ENCODE measurements around the gene XRCC1. TPM values are rescaled to one million over a fixed set of nuclear protein-coding genes. Genes with fewer than 3 reads are reported as not detected.
A peak's percentile ranks its signal among the peaks of the same experiment; 100 is the strongest.
"Not testable (repeated sequence)": the region's sequence is repeated elsewhere in the genome, so short reads cannot be mapped to it uniquely, and the experiment has no call there.

The XRCC1 gene
- total RNA-seq, 4 donors from 2014 or later: 18.6 to 30.6 (median 25.7) TPM

- 4 to 5% methylated on average over 36 to 48 of the region's 54 CpGs for WGBS, 2 donors
- H3K4me3 ChIP-seq: peak within 1 kb of the TSS; percentile 65 to 93 (median 88)
- peaks cover 0 to 50% (median 23%) of the 10 kb centered on the region in 4 donors for H3K4me1 ChIP-seq
- H3K27me3 ChIP-seq: no peaks in the 10 kb centered on the region
- peak in 1 of 5 experiments; percentile 31 for TF ChIP-seq CTCF (IDR thresholded peaks at IDR 0.05)
- peak; percentile 51 to 88 for TF ChIP-seq EP300 (IDR thresholded peaks at IDR 0.05)
- peak in 1 of 2 donors; percentile 67 for TF ChIP-seq POLR2A (IDR thresholded peaks at IDR 0.05)
- H3K36me3 ChIP-seq: no peaks in the 10 kb centered on the region
- H3K9me3 ChIP-seq: no peaks in the 10 kb centered on the region
- H3K27ac ChIP-seq: peak within 1 kb of the TSS; percentile 79 to 93 (median 90)
- peak; percentile 60 to 70 for DNase-seq (ENCODE audit: low spot score in 2 of 2)
Measured at GRCh38 chr19:43526884-43527859, 48.2 kb downstream of the XRCC1 start, which contains the start of gene ETHE1. ETHE1 (minus strand) TSS chr19:43527201; CDS start chr19:43527177, 24 bp downstream.

GRCh38 chr19:43525836-43526771 lies 49.2 kb downstream of the XRCC1 start:
- H3K27me3 ChIP-seq: no peaks in the 10 kb centered on the region
- no peak for TF ChIP-seq EP300 (IDR thresholded peaks at IDR 0.05)
- TF ChIP-seq CTCF (IDR thresholded peaks at IDR 0.05): no peak
- no peak for TF ChIP-seq POLR2A (IDR thresholded peaks at IDR 0.05)
- H3K36me3 ChIP-seq: peaks cover 0 to 4% (median 0%) of the 10 kb centered on the region in 3 donors
- no peak for DNase-seq (ENCODE audit: low spot score in 2 of 2)
- H3K9me3 ChIP-seq: no peaks in the 10 kb centered on the region
- 2 to 5% methylated on average over 14 to 22 of the region's 26 CpGs for WGBS, 2 donors
- peaks cover 0 to 47% (median 20%) of the 10 kb centered on the region in 4 donors for H3K4me1 ChIP-seq
- peak overlapping the region; percentile 65 to 93 (median 88) for H3K4me3 ChIP-seq
- H3K27ac ChIP-seq: peak overlapping the region; percentile 79 to 93 (median 90)

GRCh38 chr19:43524922-43525835 lies 50.1 kb downstream of the XRCC1 start:
- TF ChIP-seq POLR2A (IDR thresholded peaks at IDR 0.05): no peak
- peak in 1 of 5 experiments; percentile 15 for TF ChIP-seq CTCF (IDR thresholded peaks at IDR 0.05)
- TF ChIP-seq EP300 (IDR thresholded peaks at IDR 0.05): peak in 1 of 2 donors; percentile 70
- Histone ChIP-seq H3K9me3 (no peaks in the 10 kb centered on the region), H3K27me3 (no peaks in the 10 kb centered on the region), H3K27ac (peak overlapping the region; percentile 79 to 93 (median 90)), H3K36me3 (peaks cover 0 to 7% (median 0%) of the 10 kb centered on the region in 3 donors), H3K4me3 (peak overlapping the region; percentile 65 to 93 (median 88)), H3K4me1 (peaks cover 0 to 47% (median 20%) of the 10 kb centered on the region in 4 donors)
- peak; percentile 31 to 58 for DNase-seq (ENCODE audit: low spot score in 2 of 2)
- 15 to 17% methylated on average over 12 of the region's 12 CpGs for WGBS, 2 donors

GRCh38 chr19:43523696-43524095 lies 51.6 kb downstream of the XRCC1 start:
- H3K36me3 ChIP-seq; H3K27me3 ChIP-seq; H3K4me3 ChIP-seq; H3K9me3 ChIP-seq; DNase-seq (ENCODE audit: low spot score in 2 of 2); H3K27ac ChIP-seq: not testable (repeated sequence)
- 90 to 97% methylated on average over 8 of the region's 8 CpGs for WGBS, 2 donors
- peaks cover 0 to 54% (median 20%) of the 10 kb centered on the region in 4 donors for H3K4me1 ChIP-seq
